HG03457 (cell line): ENCODE measurements around the gene NBAS.
"Not testable (repeated sequence)": the region's sequence is repeated elsewhere in the genome, so short reads cannot be mapped to it uniquely, and the experiment has no call there.

Source experiments
- ATAC-seq: cut with Tn5 transposase; IDR thresholded peaks from one replicate; pipeline ENCODE4 v1.9.1; 2021; ENCODE audit warnings: moderate number of reproducible peaks; ENCODE audit not compliant: unreplicated experiment

Gene NBAS

GRCh38 chr2:15429032-15429431 lies 132.1 kb downstream of the NBAS start:
- ATAC-seq, result no peak

- no peak for ATAC-seq
Measured at GRCh38 chr2:15427987-15428386, 133.1 kb downstream of the NBAS start.

- no peak for ATAC-seq
Measured at GRCh38 chr2:15426606-15427005, 134.5 kb downstream of the NBAS start.

GRCh38 chr2:15425712-15426111 lies 135.4 kb downstream of the NBAS start:
- ATAC-seq, result no peak

GRCh38 chr2:15421753-15422152 lies 139.4 kb downstream of the NBAS start:
- ATAC-seq, result no peak

GRCh38 chr2:15415748-15416147 lies 145.4 kb downstream of the NBAS start:
- no peak for ATAC-seq

- ATAC-seq, result no peak
Measured at GRCh38 chr2:15412779-15413178, 148.4 kb downstream of the NBAS start.

GRCh38 chr2:15412309-15412708 lies 148.8 kb downstream of the NBAS start:
- ATAC-seq, result no peak

GRCh38 chr2:15410884-15411283 lies 150.2 kb downstream of the NBAS start:
- no peak for ATAC-seq

GRCh38 chr2:15408759-15409158 lies 152.4 kb downstream of the NBAS start:
- no peak for ATAC-seq

- no peak for ATAC-seq
Measured at GRCh38 chr2:15407666-15408065, 153.5 kb downstream of the NBAS start.

GRCh38 chr2:15404511-15404910 lies 156.6 kb downstream of the NBAS start:
- ATAC-seq, result not testable (repeated sequence)

- ATAC-seq, result no peak
Measured at GRCh38 chr2:15400240-15400826, 160.8 kb downstream of the NBAS start.

GRCh38 chr2:15399241-15399640 lies 161.9 kb downstream of the NBAS start:
- no peak for ATAC-seq

- no peak for ATAC-seq
Measured at GRCh38 chr2:15391751-15392150, 169.4 kb downstream of the NBAS start.

- no peak for ATAC-seq
Measured at GRCh38 chr2:15389895-15390294, 171.2 kb downstream of the NBAS start.

GRCh38 chr2:15389326-15389700 lies 171.8 kb downstream of the NBAS start:
- ATAC-seq, result no peak

- ATAC-seq, result no peak
Measured at GRCh38 chr2:15388406-15389325, 172.5 kb downstream of the NBAS start.

GRCh38 chr2:15385184-15385583 lies 175.9 kb downstream of the NBAS start:
- no peak for ATAC-seq

GRCh38 chr2:15383695-15384350 lies 177.3 kb downstream of the NBAS start:
- ATAC-seq, result no peak

- no peak for ATAC-seq
Measured at GRCh38 chr2:15378148-15378908, 182.8 kb downstream of the NBAS start.
